WTC11 (cell line): ENCODE results near the gene OCRL. TPM values are rescaled to one million over a fixed set of nuclear protein-coding genes. Genes with fewer than 3 reads are reported as not detected.
"Not testable (repeated sequence)": the region's sequence is repeated elsewhere in the genome, so short reads cannot be mapped to it uniquely, and the experiment has no call there.

Experiments
- ATAC-seq: fragments of 200-7000 bp; cut with Tn5 transposase; 2 replicates; pipeline ENCODE4 v1.10.0; 2021; ENCODE audit warnings: mild to moderate bottlenecking, moderate library complexity
- CTCF ChIA-PET: fragments of 300-600 bp; sonication (Branson Sonifier 250); formaldehyde crosslinking; loops from one replicate; lab custom pipeline; 2021; ENCODE audit warnings: antibody characterized with exemption; lab: Charles Lee
- POLR2A ChIA-PET: fragments of 350-600 bp; sonication (Branson Sonifier 250); formaldehyde crosslinking; loops from one replicate; lab custom pipeline; 2021; ENCODE audit warnings: antibody characterized with exemption; lab: Charles Lee
- DNase-seq: peaks from one replicate; pipeline ENCODE4 v3.0.0; 2021; ENCODE audit warnings: low spot score
- H3K27ac Mint-ChIP-seq: 2 replicates; pipeline ENCODE4 v1.8.0; 2021; ENCODE audit warnings: mixed read lengths
- H3K27me3 Mint-ChIP-seq: 2 replicates; pipeline ENCODE4 v1.8.0; 2021; ENCODE audit warnings: low read depth, mild to moderate bottlenecking, moderate library complexity, mixed read lengths
- H3K36me3 Mint-ChIP-seq: 2 replicates; pipeline ENCODE4 v1.8.0; 2021; ENCODE audit warnings: mixed read lengths
- H3K4me1 Mint-ChIP-seq: 2 replicates; pipeline ENCODE4 v1.8.0; 2022; ENCODE audit warnings: mixed read lengths
- H3K4me3 Mint-ChIP-seq: 2 replicates; pipeline ENCODE4 v1.8.0; 2021; ENCODE audit warnings: mild to moderate bottlenecking, moderate library complexity, mixed read lengths
- H3K9me3 Mint-ChIP-seq: 2 replicates; pipeline ENCODE4 v1.8.0; 2021; ENCODE audit warnings: mixed read lengths
- EMX1 ChIP-seq: fragments of 250-450 bp; sonication (Bioruptor Pico); IDR thresholded peaks from 2 replicates; pipeline ENCODE4 v1.8.0; 2021; ENCODE audit warnings: mild to moderate bottlenecking
- HMGA2 ChIP-seq: fragments of 250-450 bp; sonication (Bioruptor Pico); IDR thresholded peaks from 2 replicates; pipeline ENCODE4 v1.4.0; 2021; ENCODE audit warnings: mild to moderate bottlenecking, moderate library complexity
- IRF2 ChIP-seq: sonication (generic); formaldehyde crosslinking; IDR thresholded peaks from 2 replicates; pipeline ENCODE4 v1.8.0; 2022; ENCODE audit warnings: low read depth, missing genetic modification reagents, borderline replicate concordance
- KAT7 ChIP-seq: sonication (generic); formaldehyde crosslinking; IDR thresholded peaks from 2 replicates; pipeline ENCODE4 v1.8.1; 2023; ENCODE audit warnings: missing genetic modification reagents, mild to moderate bottlenecking, borderline replicate concordance
- ZNF138 ChIP-seq: sonication (generic); formaldehyde crosslinking; conservative IDR thresholded peaks from 2 replicates; pipeline ENCODE4 v1.8.1; 2022; ENCODE audit warnings: mild to moderate bottlenecking, moderate library complexity, missing genetic modification reagents
- ZNF396 ChIP-seq: fragments of 250-450 bp; sonication (Bioruptor Pico); IDR thresholded peaks from 2 replicates; pipeline ENCODE4 v1.8.0; 2021; ENCODE audit warnings: mild to moderate bottlenecking, moderate library complexity, borderline replicate concordance
- total RNA-seq: library from RNA; stranded (reverse); gene quantifications from 3 replicates; pipeline ENCODE4 v1.2.3, GENCODE V29; 2021
- TF ChIP-seq, protein P1 (sequence below): sonication (generic); formaldehyde crosslinking; conservative IDR thresholded peaks from 2 replicates; pipeline ENCODE4 v1.8.1; 2023; ENCODE audit warnings: mild to moderate bottlenecking, low read depth, missing genetic modification reagents, moderate library complexity
- TF ChIP-seq, protein P2 (sequence below): sonication (generic); formaldehyde crosslinking; IDR thresholded peaks from 2 replicates; pipeline ENCODE4 v1.8.1; 2023; ENCODE audit warnings: mild to moderate bottlenecking, missing genetic modification reagents, borderline replicate concordance
- TF ChIP-seq, protein P3 (sequence below): sonication (generic); formaldehyde crosslinking; IDR thresholded peaks from 2 replicates; pipeline ENCODE4 v1.8.1; 2022; ENCODE audit warnings: mild to moderate bottlenecking, moderate library complexity, missing genetic modification reagents
- TF ChIP-seq, protein P4 (sequence below): sonication (generic); formaldehyde crosslinking; IDR thresholded peaks from 2 replicates; pipeline ENCODE4 v1.8.1; 2023; ENCODE audit warnings: mild to moderate bottlenecking, missing genetic modification reagents, moderate library complexity
- TF ChIP-seq, protein P5 (sequence below): sonication (generic); formaldehyde crosslinking; IDR thresholded peaks from 2 replicates; pipeline ENCODE4 v1.8.1; 2023; ENCODE audit warnings: mild to moderate bottlenecking, moderate library complexity, missing genetic modification reagents
- TF ChIP-seq, protein P6 (sequence below): sonication (generic); formaldehyde crosslinking; IDR thresholded peaks from 2 replicates; pipeline ENCODE4 v1.8.1; 2023; ENCODE audit warnings: mild to moderate bottlenecking, missing genetic modification reagents, moderate library complexity

The OCRL gene
- total RNA-seq, 1 experiment from 2014 or later, result 17.4 TPM

DNA sequence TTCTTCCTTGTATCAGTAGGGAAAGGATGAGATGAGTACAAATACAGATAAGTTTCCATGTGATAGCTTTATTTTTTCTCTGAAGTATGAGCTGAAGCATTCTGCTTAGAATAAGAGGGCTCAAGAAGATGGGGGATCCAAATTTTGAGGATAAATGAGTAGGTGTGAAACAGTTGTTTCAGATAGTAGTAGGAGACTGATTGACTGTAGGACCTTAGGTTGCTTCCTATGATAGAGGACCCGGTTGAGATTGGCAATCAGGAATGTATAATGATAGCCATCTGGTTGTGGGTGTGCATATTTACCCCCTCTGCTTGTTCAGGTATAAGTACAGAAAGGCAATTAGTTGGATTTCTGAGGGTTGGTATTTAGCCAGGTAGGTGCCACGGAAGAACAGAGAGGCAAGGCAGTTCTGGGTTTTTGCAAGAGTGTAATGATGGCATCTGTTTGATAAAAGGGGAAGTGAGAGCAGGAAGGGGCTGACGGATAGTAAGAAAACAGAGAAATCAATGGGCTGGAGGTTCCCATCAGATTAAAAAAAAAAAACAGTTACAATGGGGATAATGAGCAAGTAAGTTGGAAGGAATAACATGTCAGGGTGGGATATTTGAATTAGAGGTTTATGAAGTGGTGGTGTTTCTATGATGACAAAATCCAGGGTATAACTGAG lies 13.7 kb downstream of the OCRL start:
- Mint-ChIP-seq H3K27ac (no peak overlapping the region), H3K9me3 (no peaks in the 10 kb centered on the region), H3K36me3 (peaks cover 12% of the 10 kb centered on the region; the same call in 1 of the 2 replicates), H3K27me3 (no peaks in the 10 kb centered on the region), H3K4me3 (no peak overlapping the region), H3K4me1 (no peaks in the 10 kb centered on the region)
- TF ChIP-seq KAT7 (CRISPR knock-in tag), result no peak
- DNase-seq (no peak), ATAC-seq (no peak)
- ChIA-PET POLR2A (no interaction called here), CTCF (no interaction called here)

DNA sequence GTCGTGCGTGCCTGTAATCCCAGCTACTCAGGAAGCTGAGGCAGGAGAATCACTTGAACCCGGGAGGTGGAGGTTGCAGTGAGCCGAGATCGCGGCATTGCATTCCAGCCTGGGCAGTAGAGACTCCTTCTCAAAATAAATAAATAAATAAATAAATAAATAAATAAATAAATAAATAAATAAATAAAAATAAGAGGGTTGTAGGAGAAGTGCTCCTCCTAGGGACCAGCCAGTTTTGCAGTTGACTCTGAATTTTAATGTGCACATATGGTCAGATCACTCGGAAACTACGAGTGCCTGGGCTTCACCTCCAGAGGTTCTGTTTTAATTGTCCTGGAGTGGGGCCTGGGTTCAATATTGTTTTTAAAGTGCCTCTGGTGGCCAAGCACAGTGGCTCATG lies 14.8 kb downstream of the OCRL start:
- DNase-seq, H3K9me3 Mint-ChIP-seq, H3K27ac Mint-ChIP-seq, H3K4me1 Mint-ChIP-seq, ATAC-seq, CTCF ChIA-PET, H3K27me3 Mint-ChIP-seq, H3K4me3 Mint-ChIP-seq: not testable (repeated sequence)
- peaks cover 13% of the 10 kb centered on the region for H3K36me3 Mint-ChIP-seq
- POLR2A ChIA-PET, result interaction anchor here (0.6 kb wide), 1 partner anchor 34 kb away, joined by 4 read pairs; no protein-coding TSS in a partner anchor

DNA sequence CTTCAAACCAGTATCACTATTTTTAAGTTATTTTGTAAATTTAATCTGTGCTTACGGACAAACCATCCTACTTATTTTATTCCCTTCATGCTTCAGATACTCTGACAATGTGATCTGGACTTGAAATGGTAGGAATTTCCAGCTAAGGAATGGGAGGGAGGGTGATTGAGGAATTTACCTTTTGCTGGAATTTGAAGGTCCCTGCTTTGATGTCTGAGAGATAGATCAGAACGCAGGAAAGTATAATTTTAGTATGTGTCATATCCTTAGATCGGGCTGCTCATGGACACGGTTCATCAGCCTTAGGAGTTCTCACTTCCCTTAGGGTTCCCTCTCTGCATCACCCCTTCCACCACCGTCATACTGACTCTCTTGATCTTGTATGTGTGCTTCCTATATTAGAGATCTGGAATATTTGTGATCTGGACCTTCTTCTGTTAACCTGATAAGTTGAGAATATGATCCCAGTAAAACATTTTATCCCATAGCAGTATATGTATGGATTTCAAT lies 16.8 kb downstream of the OCRL start:
- DNase-seq, result no peak
- Mint-ChIP-seq H3K27ac (no peak overlapping the region), H3K9me3 (no peaks in the 10 kb centered on the region), H3K36me3 (peaks cover 25% of the 10 kb centered on the region)
- POLR2A ChIA-PET, result no interaction called here
- no peak for TF ChIP-seq HMGA2 (CRISPR knock-in tag)
- TF ChIP-seq, all 79 proteins: peak for 0
- CTCF ChIA-PET, result no interaction called here
- Mint-ChIP-seq H3K4me1 (no peaks in the 10 kb centered on the region), H3K27me3 (no peaks in the 10 kb centered on the region), H3K4me3 (no peak overlapping the region)
- ATAC-seq, result no peak

DNA sequence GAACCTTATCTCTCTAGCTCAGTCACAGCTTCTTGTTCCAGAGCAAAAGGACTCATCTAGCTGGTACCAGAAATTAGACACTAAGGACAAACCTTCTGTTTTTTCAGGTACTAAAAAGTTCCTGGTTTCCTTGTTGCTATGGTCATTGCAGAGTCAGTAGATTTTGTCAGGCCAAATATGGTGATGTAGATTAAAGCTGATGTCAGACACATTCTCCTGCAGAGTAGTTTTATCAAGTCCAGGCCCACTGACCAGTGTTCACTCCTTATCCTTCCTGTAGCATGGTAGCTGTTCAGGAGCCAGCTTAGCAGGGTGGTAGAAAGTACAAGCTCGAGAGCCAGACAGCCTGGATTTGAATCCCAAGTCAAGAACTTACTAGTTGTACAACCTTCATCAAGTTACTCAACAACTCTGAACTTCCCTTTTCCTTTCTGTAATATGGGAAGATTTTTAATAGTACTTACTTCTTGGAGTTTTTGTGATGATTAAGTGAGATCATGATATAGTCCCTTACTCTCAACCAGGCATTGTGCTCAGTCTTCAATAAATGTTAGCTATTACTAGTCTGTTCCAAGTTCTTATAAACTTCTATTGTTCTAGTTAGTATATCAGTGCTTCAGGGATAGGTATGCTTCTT lies 17.9 kb downstream of the OCRL start:
- no peaks in the 10 kb centered on the region for H3K9me3 Mint-ChIP-seq
- no peak for ATAC-seq
- no peak for DNase-seq
- peaks cover 35% of the 10 kb centered on the region for H3K36me3 Mint-ChIP-seq
- POLR2A ChIA-PET, result no interaction called here
- H3K4me1 Mint-ChIP-seq, result no peaks in the 10 kb centered on the region
- H3K4me3 Mint-ChIP-seq, result no peak overlapping the region
- TF ChIP-seq, protein P1, sequence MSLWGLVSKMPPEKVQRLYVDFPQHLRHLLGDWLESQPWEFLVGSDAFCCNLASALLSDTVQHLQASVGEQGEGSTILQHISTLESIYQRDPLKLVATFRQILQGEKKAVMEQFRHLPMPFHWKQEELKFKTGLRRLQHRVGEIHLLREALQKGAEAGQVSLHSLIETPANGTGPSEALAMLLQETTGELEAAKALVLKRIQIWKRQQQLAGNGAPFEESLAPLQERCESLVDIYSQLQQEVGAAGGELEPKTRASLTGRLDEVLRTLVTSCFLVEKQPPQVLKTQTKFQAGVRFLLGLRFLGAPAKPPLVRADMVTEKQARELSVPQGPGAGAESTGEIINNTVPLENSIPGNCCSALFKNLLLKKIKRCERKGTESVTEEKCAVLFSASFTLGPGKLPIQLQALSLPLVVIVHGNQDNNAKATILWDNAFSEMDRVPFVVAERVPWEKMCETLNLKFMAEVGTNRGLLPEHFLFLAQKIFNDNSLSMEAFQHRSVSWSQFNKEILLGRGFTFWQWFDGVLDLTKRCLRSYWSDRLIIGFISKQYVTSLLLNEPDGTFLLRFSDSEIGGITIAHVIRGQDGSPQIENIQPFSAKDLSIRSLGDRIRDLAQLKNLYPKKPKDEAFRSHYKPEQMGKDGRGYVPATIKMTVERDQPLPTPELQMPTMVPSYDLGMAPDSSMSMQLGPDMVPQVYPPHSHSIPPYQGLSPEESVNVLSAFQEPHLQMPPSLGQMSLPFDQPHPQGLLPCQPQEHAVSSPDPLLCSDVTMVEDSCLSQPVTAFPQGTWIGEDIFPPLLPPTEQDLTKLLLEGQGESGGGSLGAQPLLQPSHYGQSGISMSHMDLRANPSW, result no peak
- TF ChIP-seq, protein P2, sequence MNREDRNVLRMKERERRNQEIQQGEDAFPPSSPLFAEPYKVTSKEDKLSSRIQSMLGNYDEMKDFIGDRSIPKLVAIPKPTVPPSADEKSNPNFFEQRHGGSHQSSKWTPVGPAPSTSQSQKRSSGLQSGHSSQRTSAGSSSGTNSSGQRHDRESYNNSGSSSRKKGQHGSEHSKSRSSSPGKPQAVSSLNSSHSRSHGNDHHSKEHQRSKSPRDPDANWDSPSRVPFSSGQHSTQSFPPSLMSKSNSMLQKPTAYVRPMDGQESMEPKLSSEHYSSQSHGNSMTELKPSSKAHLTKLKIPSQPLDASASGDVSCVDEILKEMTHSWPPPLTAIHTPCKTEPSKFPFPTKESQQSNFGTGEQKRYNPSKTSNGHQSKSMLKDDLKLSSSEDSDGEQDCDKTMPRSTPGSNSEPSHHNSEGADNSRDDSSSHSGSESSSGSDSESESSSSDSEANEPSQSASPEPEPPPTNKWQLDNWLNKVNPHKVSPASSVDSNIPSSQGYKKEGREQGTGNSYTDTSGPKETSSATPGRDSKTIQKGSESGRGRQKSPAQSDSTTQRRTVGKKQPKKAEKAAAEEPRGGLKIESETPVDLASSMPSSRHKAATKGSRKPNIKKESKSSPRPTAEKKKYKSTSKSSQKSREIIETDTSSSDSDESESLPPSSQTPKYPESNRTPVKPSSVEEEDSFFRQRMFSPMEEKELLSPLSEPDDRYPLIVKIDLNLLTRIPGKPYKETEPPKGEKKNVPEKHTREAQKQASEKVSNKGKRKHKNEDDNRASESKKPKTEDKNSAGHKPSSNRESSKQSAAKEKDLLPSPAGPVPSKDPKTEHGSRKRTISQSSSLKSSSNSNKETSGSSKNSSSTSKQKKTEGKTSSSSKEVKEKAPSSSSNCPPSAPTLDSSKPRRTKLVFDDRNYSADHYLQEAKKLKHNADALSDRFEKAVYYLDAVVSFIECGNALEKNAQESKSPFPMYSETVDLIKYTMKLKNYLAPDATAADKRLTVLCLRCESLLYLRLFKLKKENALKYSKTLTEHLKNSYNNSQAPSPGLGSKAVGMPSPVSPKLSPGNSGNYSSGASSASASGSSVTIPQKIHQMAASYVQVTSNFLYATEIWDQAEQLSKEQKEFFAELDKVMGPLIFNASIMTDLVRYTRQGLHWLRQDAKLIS (CRISPR knock-in tag), result no peak
- TF ChIP-seq IRF2 (CRISPR knock-in tag) (no peak), ZNF138 (CRISPR knock-in tag) (no peak), EMX1 (CRISPR knock-in tag) (no peak), ZNF396 (CRISPR knock-in tag) (no peak)
- TF ChIP-seq, protein P3, sequence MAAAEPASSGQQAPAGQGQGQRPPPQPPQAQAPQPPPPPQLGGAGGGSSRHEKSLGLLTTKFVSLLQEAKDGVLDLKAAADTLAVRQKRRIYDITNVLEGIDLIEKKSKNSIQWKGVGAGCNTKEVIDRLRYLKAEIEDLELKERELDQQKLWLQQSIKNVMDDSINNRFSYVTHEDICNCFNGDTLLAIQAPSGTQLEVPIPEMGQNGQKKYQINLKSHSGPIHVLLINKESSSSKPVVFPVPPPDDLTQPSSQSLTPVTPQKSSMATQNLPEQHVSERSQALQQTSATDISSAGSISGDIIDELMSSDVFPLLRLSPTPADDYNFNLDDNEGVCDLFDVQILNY (CRISPR knock-in tag), result no peak
- TF ChIP-seq, protein P4, sequence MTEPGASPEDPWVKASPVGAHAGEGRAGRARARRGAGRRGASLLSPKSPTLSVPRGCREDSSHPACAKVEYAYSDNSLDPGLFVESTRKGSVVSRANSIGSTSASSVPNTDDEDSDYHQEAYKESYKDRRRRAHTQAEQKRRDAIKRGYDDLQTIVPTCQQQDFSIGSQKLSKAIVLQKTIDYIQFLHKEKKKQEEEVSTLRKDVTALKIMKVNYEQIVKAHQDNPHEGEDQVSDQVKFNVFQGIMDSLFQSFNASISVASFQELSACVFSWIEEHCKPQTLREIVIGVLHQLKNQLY (CRISPR knock-in tag), result no peak
- TF ChIP-seq, protein P5, sequence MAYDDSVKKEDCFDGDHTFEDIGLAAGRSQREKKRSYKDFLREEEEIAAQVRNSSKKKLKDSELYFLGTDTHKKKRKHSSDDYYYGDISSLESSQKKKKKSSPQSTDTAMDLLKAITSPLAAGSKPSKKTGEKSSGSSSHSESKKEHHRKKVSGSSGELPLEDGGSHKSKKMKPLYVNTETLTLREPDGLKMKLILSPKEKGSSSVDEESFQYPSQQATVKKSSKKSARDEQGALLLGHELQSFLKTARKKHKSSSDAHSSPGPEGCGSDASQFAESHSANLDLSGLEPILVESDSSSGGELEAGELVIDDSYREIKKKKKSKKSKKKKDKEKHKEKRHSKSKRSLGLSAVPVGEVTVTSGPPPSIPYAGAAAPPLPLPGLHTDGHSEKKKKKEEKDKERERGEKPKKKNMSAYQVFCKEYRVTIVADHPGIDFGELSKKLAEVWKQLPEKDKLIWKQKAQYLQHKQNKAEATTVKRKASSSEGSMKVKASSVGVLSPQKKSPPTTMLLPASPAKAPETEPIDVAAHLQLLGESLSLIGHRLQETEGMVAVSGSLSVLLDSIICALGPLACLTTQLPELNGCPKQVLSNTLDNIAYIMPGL, result no peak
- TF ChIP-seq, protein P6, sequence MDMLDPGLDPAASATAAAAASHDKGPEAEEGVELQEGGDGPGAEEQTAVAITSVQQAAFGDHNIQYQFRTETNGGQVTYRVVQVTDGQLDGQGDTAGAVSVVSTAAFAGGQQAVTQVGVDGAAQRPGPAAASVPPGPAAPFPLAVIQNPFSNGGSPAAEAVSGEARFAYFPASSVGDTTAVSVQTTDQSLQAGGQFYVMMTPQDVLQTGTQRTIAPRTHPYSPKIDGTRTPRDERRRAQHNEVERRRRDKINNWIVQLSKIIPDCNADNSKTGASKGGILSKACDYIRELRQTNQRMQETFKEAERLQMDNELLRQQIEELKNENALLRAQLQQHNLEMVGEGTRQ (CRISPR knock-in tag), result no peak
- no peaks in the 10 kb centered on the region for H3K27me3 Mint-ChIP-seq
- H3K27ac Mint-ChIP-seq, result no peak overlapping the region
- CTCF ChIA-PET, result no interaction called here
